Stimulated activated CD4-positive, alpha-beta T cell treated with anti-CD3 and anti-CD28 coated beads, Interleukin-12 subunit alpha, Interleukin-12 subunit beta, amount 100 ng/mL, for 24 hours (primary cell): ENCODE measurements around the gene ARHGAP23.

Experiments
- DNase-seq, 2 experiments: peaks; one replicate each; pipeline ENCODE4 v3.0.0-alpha.2; 2020; ENCODE audit warnings: low read depth in 2 of 2

Gene ARHGAP23

GRCh38 chr17:38428112-38428642, at the start of gene ARHGAP23:
Gene ARHGAP23, plus strand, starts transcription at chr17:38428464. Its CDS starts 22 bp downstream, at chr17:38428486.
- DNase-seq, result no peak

- DNase-seq, result no peak
Observed at GRCh38 chr17:38379448-38379847, 48.8 kb upstream of the ARHGAP23 start.

- no peak for DNase-seq
Observed at GRCh38 chr17:38395090-38395489, 33.2 kb upstream of the ARHGAP23 start.

- DNase-seq, result no peak
Observed at GRCh38 chr17:38397227-38397626, 31.0 kb upstream of the ARHGAP23 start.

GRCh38 chr17:38400286-38400685, 28.0 kb upstream of the ARHGAP23 start:
- DNase-seq, result no peak

GRCh38 chr17:38401459-38401858, 26.8 kb upstream of the ARHGAP23 start:
- DNase-seq, result no peak

GRCh38 chr17:38402897-38403296, 25.4 kb upstream of the ARHGAP23 start:
- DNase-seq, result no peak

- DNase-seq, result no peak
Observed at GRCh38 chr17:38403491-38403890, 24.8 kb upstream of the ARHGAP23 start.

- no peak for DNase-seq
Observed at GRCh38 chr17:38404174-38404943, 23.9 kb upstream of the ARHGAP23 start.

- DNase-seq, result no peak
Observed at GRCh38 chr17:38405654-38406053, 22.6 kb upstream of the ARHGAP23 start.

- no peak for DNase-seq
Observed at GRCh38 chr17:38410201-38410600, 18.1 kb upstream of the ARHGAP23 start.

- DNase-seq, result no peak
Observed at GRCh38 chr17:38415250-38416194, 12.7 kb upstream of the ARHGAP23 start.

- no peak for DNase-seq
Observed at GRCh38 chr17:38416840-38417209, 11.4 kb upstream of the ARHGAP23 start.

- no peak for DNase-seq
Observed at GRCh38 chr17:38417210-38417951, 10.9 kb upstream of the ARHGAP23 start.

- no peak for DNase-seq
Observed at GRCh38 chr17:38418062-38418692, 10.1 kb upstream of the ARHGAP23 start.

GRCh38 chr17:38418693-38419507, 9.4 kb upstream of the ARHGAP23 start:
- DNase-seq, result no peak

GRCh38 chr17:38419508-38419981, 8.7 kb upstream of the ARHGAP23 start:
- no peak for DNase-seq

- no peak for DNase-seq
Observed at GRCh38 chr17:38420518-38420917, 7.7 kb upstream of the ARHGAP23 start.

- no peak for DNase-seq
Observed at GRCh38 chr17:38421171-38421841, 7.0 kb upstream of the ARHGAP23 start.
